ENCODE results near the gene C12orf54. TPM values are rescaled to one million over a fixed set of nuclear protein-coding genes. Genes with fewer than 3 reads are reported as not detected.
A peak's percentile ranks its signal among the peaks of the same experiment; 100 is the strongest.

Gene C12orf54
- total and polyA plus RNA-seq, 10 of the 15 experiments (the other 5 are each of a cell fraction or from before 2014, with no cell fraction given) = 0.79 to 7.8 (median 4.2) TPM

- Histone ChIP-seq H3K27me3 (replicated peaks in 1 of 2; ENCODE audit: control insufficient read depth in 2 of 2, insufficient read depth in 2 of 2, low read length in 1 of 2) (no peaks in the 10 kb centered on the region), H3K36me3 (ENCODE audit: control insufficient read depth in 2 of 2, insufficient read depth in 2 of 2, low read length in 1 of 2) (no peaks in the 10 kb centered on the region), H4K20me1 (ENCODE audit: control insufficient read depth, insufficient read depth) (no peaks in the 10 kb centered on the region), H3K4me2 (ENCODE audit: control insufficient read depth, insufficient read depth) (no peak within 1 kb of the TSS), H3K27ac (ENCODE audit: control insufficient read depth, insufficient read depth) (no peak within 1 kb of the TSS), H3K4me3 (no peak within 1 kb of the TSS), H3K4me1 (ENCODE audit: control insufficient read depth, insufficient read depth, low read length) (no peaks in the 10 kb centered on the region), H3K9me3 (replicated peaks; ENCODE audit: control insufficient read depth, insufficient read depth, low read length) (no peaks in the 10 kb centered on the region), H3K79me2 (ENCODE audit: control insufficient read depth, insufficient read depth, low read length) (no peaks in the 10 kb centered on the region), H2AFZ (ENCODE audit: control insufficient read depth, low read depth, low read length) (no peak within 1 kb of the TSS), H3K9ac (ENCODE audit: control insufficient read depth, insufficient read depth, low read length) (no peak within 1 kb of the TSS)
- intact Hi-C loops (cut with micrococcal nuclease; ENCODE audit: unreplicated experiment) = loop anchor here (5.0 kb wide), 1 partner anchor 68 kb away; no protein-coding TSS in a partner anchor
- WGBS (ENCODE audit: insufficient coverage, insufficient replicate concordance, low lambda C conversion rate, missing lambda C conversion rate) = 42% methylated on average over 5 of the region's 5 CpGs
- POLR2A ChIA-PET = interaction anchor here (0.7 kb wide), 1 partner anchor 157 kb away, joined by 5 read pairs; the partner anchor contains the start of gene KANSL2
- FAIRE-seq (no peak), DNase-seq (ENCODE audit: low read depth, low spot score) (no peak), ATAC-seq (peak; percentile 51)
- RAD21 ChIA-PET (ENCODE audit: unreplicated experiment) = interaction anchor here (1.1 to 1.5 kb wide), 2 partner anchors 17 to 93 kb away, joined by 3 to 5 read pairs; no protein-coding TSS in a partner anchor
- TF ChIP-seq KLF5 (IDR thresholded peaks at IDR 0.05; ENCODE audit: partially characterized antibody) (no peak), NFIC (IDR thresholded peaks at IDR 0.05; ENCODE audit: low read depth, low read length) (no peak), FOXM1 (IDR thresholded peaks at IDR 0.05; ENCODE audit: low read depth, low read length) (no peak), CBFB (IDR thresholded peaks at IDR 0.05; ENCODE audit: low read depth) (no peak), RAD21 (IDR thresholded peaks at IDR 0.05; ENCODE audit: insufficient read depth, low read depth, low read length) (no peak), POU2F2 (IDR thresholded peaks at IDR 0.05; ENCODE audit: borderline replicate concordance, low read depth, low read length) (no peak)
- SMC1A ChIA-PET (ENCODE audit: uncharacterized antibody, unreplicated experiment) = interaction anchor here (0.7 to 1.7 kb wide), 4 partner anchors 14 to 93 kb away, joined by 3 to 4 read pairs (median 4); no protein-coding TSS in a partner anchor
- BruUV-seq (replicated peaks) = no TSS peak
- in situ Hi-C loops (cut with MboI) = no loop called here
- CTCF ChIA-PET = interaction anchor here (4.3 kb wide), 1 partner anchor 92 kb away, joined by 13 read pairs; no protein-coding TSS in a partner anchor
These were observed 43.0 kb downstream of the C12orf54 start, which contains the start of gene OR8S1 for GRCh38 chr12:48525332-48525731. OR8S1 (plus strand) TSS chr12:48525632; CDS start chr12:48525632, 0 bp downstream.
